HG03575 (cell line): ENCODE results near the gene HIVEP3.

ENCODE experiments used
- ATAC-seq: cut with Tn5 transposase; IDR thresholded peaks from one replicate; pipeline ENCODE4 v1.9.1; 2021; ENCODE audit not compliant: unreplicated experiment, insufficient number of reproducible peaks, low FRiP score; ENCODE audit errors: extremely low read depth

Gene HIVEP3

DNA sequence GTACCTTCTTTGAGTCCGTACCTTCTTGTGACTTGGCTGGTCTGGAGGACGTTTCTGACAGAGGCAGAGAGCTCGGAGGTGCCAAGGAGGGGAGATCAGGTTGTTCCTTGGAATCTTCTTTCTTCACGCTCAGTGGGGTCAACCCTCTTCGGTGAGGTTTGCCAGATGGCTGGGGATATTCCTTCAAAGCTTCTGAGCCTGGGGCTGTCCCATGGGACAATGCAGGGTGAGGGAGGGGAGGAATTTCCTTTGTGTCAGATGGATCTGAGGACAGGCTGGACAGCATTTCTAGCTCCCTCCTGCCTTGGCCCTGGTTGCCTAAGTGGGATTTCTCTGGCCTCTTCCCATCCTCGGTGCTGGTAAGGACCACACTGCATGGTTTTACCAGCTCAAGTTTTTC, 338.7 kb downstream of the HIVEP3 start:
- no peak for ATAC-seq

DNA sequence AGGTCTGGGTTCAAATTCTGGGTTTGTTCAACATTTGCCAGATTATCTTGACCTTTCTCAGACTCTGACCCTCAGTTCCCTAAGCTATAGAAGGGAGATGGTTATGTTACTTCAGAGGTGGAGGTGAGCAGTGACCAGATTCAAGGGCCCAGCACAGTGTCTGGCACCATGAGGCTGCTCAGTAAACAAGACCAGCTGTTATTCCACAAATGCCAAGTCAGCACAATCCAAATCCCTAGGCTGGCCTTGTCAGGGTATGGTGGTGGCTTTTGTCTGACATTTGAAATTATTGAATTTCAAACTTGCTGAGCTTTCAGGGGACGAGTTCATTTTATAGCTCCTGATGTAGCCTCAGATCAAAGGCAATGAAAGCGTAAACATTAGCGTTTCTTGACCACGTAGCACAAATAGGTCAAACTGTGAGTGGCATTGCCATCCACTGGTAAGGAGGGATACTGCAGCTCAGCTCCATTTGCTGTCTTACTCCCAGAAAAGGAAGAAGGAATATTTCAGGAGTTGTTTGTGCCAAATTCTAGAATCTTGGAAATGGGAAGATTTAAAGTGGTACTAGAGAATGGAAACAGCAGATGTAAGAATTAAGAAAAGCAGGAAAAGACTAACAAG, 339.9 kb downstream of the HIVEP3 start:
- no peak for ATAC-seq

DNA sequence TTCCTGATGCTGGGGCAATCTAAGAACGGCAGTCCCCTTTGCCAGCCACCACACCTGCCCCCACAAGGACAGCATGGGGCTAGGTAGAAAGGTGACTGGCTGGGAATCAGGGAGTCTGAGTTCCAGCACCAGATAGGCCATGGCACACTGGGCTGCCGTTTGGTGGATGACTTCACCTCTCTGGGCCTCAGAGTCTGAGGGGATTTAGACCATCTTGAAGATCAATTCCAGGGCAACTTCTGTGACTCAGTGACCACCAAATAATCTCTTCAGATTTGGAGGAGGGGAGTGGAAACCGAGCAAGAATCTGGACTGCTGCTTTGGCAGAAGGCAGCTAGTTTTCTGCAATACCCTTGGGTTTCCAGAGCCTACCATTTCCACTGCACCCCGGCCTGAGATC, 342.1 kb downstream of the HIVEP3 start:
- ATAC-seq = no peak

DNA sequence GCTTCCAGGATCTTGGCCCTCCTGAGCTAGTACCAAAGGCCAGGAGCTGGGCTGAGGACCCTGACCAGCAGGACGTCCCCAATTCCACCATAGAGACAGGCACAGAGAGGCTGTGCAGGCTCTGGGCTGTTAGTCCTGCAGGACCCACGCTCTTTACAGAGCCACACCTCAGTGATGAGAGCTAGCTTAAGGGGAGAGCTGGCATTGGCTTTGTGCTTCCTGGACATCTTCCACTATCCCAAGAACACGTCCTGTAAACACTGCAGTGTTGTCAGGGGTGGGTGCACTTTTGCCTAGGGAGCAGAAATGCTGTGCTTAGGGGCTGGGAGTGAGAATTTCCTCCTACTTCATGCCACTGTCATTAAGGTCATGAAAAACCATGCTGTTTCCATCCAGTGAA, 342.5 kb downstream of the HIVEP3 start:
- ATAC-seq = no peak

DNA sequence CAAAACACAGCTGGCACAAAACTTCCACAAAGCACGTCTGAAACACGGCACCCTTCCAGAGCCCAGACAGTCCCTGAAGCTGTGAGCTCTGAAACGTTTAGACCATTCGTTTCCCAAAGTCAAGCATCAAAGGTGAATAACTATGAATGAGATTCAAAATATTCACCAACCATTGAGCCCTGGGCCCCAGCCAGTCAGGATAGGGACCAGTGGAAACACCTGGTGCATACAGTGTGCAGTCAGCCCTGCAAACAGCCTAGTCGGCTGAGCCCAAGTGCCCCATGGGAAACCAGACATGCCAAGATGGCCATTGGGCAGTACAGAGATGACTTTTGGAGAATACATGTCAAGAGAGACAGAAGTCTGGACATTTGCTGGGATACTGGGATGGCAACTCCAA, 343.9 kb downstream of the HIVEP3 start:
- no peak for ATAC-seq

DNA sequence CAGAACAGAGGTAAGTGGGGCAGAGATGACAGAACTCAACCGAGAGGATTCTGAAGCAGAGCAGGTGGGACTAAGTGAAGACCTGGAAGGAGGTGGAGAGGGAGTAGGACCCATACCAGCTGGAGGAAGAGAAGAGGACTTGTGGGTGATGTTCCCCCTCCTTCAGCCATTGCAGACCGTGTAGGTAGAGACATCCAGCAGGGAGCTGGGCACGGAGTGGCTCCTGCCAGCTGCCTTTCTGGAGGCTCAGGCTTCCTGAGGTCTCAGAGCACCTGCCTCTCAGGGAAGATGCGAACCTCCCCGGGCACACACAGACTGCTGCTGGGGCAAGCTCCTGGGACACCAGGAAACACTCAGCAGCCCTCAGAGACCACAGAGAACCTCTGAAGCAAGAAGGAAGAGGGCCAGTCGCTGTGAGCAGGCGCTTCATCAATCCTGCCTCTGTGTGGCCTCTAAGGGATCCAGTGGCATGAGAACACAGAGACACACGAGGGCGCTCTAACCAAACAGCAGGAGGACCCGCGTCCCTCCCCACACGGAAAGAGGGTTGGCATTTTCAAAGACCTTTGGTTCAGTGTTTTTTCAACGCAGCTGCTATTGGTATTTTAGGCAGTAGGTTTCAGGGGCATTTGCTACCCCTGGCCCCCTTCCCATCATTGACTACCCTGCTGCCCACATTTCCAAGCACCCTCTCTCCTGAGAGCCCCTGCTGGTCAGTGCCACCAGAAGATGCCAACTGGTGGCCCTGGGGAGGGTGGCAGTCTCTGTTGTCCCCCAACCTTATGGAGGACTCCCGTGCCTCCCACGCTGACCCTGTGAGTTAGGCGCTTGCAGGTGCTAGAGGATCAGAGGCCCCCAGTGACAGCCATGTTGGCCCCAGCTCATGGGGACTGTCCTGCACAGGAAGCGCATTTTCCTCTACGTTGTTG, 344.7 kb downstream of the HIVEP3 start:
- no peak for ATAC-seq

DNA sequence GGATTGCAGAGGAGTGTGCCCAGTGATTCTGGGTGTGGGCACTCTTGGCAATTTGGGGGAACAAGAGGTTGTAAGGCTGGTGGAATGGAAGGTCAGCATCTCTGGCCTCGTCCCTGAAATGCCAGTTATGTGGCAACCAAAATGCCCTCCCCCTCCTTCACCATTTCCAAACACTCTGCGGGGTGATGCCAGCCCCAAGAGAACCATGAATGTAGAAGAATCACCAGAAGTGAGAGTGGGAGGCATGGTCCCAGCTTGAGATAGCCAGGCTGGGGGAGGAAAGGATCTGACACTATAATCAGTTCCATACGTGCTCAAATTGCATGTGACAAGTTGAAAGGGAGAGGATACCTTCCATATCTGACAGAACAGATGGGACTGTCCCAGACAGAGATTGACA, 345.5 kb downstream of the HIVEP3 start:
- no peak for ATAC-seq

DNA sequence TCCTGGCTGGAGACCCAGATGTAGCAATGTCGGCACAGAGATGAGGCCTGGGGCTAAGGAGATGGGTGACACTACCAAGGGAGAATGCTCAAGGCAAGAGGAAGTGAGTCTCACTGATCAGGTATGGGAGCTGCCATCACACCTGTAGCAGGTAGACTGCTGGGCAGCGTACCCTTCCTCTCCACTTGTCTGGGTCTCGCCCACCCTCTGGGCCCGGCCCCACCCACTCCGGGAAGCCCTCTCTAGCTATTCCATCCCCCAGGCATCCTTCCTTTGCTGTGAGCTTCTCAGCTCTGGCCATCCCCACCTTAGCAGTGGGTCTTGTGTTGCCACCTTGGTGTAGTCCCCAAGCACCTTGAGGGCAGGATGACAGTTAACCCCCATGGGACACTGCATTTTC, 346.5 kb downstream of the HIVEP3 start:
- ATAC-seq = no peak

DNA sequence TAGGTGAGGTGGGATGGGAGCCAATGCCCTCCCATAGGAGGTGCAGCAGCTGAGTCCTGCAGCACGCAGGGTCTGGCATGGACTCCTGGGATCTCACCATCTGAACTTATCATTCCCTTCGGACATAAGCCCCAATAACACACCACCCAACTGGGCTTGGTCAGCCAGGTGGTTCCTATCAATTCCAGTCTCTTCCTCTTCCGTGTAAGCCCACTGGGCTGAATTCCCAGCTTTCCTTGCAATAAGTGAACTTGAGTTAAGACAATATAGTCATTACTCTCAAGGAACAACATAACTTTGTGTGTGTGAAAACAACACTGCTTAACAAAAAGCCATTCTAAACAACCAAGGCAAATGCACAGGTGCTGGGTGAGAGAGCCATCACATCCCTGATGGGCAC, 347.7 kb downstream of the HIVEP3 start:
- ATAC-seq = no peak

DNA sequence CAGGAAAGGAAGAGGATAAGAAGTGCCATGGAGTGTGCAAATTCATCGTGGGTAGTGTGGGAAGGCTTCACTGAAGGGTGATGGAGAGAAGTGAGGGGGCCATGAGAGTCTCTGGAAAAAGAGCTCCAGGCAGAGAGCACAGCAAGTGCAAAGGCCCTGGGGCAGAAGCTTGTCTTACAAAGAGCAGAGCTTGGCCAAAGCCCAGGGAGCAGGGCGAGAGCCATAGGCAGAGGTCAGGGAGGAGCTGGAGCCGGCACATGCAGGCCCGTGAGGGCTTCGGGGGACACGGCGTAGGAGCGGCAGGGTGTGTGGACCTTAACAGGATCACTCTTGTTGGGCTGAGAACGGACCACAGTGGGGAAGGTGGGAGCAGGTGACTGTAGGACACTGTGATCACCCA, 350.5 kb downstream of the HIVEP3 start:
- ATAC-seq = no peak

DNA sequence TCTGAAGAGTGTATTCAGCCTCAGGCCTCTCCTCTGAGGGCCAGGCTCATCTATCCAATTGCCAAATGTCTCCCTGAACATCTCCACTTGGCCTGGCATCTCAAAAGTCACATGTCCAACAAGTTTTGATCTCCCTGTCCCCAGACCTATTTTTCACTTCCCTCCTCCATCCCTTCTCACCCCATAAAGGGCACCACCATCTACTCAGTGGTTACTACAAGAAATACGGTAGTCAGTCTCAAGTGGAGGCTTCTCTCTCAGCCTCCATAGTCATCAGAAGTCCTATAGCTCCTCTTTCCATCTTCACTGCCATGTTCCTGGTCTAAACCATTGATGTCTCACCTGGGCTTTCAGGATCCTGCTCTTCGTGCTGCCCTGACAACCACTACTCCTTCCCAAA, 351.8 kb downstream of the HIVEP3 start:
- ATAC-seq = no peak

DNA sequence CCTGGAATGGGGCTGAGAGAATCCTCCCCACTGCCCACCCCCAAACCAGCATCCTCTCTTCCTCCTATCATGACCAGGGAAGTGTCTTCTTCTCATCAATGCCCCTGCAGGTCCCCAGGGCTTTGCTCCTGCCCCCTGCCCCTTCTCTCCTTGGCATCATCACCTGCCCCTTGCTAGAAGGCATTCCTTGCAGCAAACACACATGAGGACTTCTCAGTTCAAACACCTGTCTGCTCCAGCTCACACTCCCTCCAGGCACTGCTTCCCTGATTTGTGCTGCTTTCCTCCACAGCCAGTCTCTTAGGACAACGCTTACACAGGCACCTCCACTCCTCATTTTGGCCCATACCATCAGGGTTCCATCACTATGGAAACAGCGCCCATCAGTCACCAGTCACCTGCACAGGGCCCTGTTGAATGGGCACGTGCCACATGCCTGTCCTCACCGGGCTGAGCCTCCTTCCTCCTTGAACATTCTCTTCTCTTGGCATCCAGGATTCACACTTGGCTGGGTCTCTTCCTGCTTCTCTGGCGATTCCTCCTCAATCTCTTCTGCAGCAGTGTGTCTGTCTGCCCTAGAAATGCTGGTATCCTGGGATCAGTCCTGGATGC, 352.3 kb downstream of the HIVEP3 start:
- ATAC-seq = no peak

DNA sequence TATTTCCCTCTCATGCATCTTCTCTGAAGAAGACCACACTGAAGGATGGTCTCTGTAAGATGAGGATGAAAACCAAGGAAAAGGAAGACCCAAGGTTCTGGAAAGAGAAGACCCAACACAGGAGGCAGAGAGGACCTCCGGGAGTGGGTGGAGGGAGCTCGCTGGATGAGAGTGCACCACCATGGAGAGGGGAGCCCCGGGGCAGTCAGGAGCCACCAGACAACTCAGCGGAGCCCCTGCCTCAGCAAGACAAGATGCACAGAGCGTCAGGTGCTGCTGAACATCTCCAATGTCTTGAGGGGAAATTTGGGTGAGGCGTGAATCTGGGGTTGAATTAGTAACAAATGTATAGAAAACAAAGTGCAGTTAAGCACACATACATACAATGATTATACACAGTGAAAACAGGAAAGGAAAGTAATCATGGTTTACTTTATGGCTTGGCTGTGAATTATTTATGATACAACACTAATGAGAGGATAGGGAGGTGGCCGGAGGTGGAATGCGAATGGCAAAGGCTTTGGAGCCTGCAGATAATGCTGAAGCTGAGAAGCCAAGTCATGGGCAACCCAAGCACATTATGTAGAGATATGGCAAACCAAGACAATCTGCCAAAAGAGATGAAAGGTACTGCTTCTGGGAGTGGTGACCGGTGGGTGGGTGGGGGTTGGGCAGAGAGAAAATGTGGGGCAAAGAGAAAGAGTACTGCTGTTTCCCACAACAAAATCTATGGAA, 353.8 kb downstream of the HIVEP3 start:
- ATAC-seq = no peak

DNA sequence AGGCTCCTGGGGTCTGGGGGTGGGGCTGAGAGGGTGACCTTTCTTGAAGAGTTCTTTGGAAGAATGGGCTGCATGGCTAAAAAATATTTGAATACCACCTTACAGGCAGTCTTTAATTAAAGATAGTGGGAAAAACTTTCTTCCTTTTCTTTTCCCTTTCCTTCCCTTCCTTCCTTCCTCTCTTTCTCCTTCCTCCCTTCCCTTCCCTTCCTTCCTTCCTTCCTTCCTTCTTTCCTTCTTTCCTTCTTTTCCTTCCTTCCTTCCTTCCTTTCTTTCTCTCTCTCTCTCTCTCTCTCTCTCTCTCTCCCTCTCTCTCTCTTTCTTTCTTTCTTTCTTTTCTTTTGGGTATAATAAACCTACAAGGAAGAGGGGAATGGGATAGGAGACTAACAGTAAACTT, 356.4 kb downstream of the HIVEP3 start:
- ATAC-seq = no peak

DNA sequence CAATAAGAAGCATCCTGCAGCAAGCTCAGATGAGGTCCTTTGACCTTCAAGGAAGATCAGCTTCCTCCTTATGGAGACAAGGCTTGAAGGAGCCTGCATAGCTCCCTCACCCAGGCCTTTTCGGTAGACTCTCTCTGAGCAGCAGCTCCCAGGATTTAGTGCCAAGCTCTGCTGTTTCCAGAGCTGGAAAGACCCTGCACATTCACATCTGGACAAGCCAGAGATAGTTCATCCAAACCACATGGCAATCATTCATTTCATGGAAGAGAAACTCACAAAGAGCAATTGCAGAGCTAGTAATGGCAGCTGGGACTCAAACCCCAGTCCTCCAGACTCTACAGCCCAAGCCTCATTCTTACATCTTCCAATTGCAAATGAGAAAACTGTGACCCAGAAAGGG, 357.8 kb downstream of the HIVEP3 start:
- no peak for ATAC-seq

DNA sequence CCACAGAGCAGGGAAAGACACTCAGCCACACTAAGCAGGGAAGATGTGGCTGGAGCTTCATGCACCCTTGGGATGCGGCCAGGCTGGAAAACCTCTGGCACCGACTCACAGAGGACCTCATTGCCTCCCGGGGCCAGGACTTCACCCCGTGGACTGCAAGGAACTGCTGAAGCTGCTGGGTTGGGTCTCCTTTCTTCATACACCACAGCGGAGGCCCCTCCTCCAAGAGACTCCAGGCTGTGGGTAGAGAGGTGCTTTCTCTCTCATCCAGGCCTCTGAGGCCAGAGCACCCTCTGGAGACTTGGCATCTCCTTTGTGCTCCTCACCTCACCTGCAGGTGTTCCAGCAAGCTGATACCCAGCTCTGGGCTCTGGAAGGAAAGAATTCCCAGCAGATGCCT, 358.2 kb downstream of the HIVEP3 start:
- ATAC-seq = no peak

DNA sequence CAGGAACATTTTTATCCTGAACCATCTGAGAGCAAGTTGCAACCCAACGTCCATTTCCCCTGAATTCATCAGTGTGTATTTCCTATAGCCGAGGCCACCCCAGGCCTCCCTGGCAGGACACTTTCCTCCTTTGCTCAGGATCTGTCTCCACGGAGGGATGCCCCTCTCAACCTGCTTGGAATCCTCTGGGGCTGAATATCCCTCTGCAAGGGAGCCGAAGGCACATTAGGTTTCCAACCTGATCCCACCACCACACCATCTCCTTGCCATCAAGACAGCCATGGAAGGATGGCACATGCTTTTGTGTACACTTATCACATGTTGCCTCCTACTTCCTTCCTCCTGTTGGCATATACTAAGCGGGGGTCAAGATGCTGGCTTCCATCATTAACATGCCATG, 359.4 kb downstream of the HIVEP3 start:
- no peak for ATAC-seq

DNA sequence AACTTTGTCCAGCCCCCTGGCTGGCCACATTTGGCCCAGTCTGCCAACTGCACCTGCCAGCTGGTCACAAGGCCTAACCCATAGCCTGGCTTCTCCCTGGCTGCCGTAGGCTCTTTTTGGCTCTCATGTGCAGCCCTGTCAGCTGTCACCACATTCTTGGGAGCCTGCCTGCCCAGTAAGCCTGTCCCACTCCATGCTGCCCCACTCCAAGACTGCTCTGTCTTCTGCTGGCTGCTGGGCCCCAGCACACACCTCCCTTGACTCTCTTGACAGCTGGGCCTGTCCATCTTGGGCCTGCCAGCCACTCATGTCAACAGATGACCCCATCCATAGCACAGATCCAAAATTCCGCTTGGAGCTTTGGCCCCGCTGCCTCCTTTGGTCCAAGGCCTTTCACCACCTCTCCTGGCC, 360.0 kb downstream of the HIVEP3 start:
- no peak for ATAC-seq

DNA sequence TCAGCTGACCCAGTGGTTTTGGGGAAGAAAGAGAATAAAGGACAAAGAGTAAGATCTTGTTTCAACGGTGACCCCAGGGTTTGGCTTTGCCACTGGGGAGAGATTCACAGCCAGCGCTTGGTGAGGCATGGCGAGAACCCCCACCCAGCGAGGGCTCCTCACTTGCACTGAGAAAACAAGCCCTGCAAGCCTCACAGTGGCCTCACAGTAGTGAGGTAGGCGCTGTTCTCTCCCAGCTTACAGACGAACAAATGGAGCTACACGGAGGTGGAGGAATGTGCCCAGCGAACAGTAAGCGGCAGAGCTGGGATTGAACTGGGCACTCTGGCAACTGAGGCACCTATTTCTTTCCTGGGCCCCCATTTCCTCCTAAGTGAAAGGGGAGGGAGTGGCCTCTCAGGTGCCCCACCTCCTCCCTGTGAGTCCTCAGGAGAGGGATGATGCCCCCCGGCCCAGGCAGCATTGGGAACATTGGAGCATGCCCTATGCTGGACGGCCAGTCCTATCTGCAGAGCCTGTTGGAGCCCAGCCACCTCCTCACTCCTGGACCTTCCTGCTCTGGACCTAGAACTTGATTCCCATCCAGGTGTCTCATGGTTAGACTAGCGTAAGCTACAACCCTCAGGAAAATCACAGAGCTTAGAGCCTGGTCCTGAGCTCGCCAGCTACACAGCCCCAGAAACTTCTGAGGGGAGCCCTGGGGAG, 360.8 kb downstream of the HIVEP3 start:
- ATAC-seq = no peak
